Measurements from ENCODE around the gene OSBPL10.

The OSBPL10 gene

GRCh38 chr3:31709526-31709925 lies 271.5 kb downstream of the OSBPL10 start:
- TF ChIP-seq CTCF (IDR thresholded peaks at IDR 0.05; ENCODE audit: low read depth, low read length) (no peak), EZH2phosphoT487 (IDR thresholded peaks at IDR 0.05; ENCODE audit: low read depth) (no peak)
- H3K9me3 ChIP-seq (ENCODE audit: insufficient read depth, low read length), result no peaks in the 10 kb centered on the region
- no peaks in the 10 kb centered on the region for H4K20me1 ChIP-seq (ENCODE audit: insufficient read depth, low read length)
- peaks cover 6% of the 10 kb centered on the region; the same call in 1 of the 2 replicates for H3K4me1 ChIP-seq (ENCODE audit: low read length)
- H3K79me2 ChIP-seq (ENCODE audit: low read length), result no peaks in the 10 kb centered on the region
- no peak overlapping the region for H3K4me2 ChIP-seq (ENCODE audit: low read length)
- peaks cover 9% of the 10 kb centered on the region for H3K36me3 ChIP-seq (replicated peaks; ENCODE audit: low read depth, low read length)
- H3K9ac ChIP-seq (ENCODE audit: low read length), result no peak overlapping the region
- H3K27me3 ChIP-seq (ENCODE audit: low read depth, low read length), result no peaks in the 10 kb centered on the region
- H3K4me3 ChIP-seq (ENCODE audit: low read length), result no peak overlapping the region
- no peak overlapping the region for H2AFZ ChIP-seq (ENCODE audit: low read depth, low read length)
- no peak overlapping the region for H3K27ac ChIP-seq (ENCODE audit: low read length)

- Histone ChIP-seq H3K27ac (ENCODE audit: low read length) (no peak overlapping the region), H3K9me3 (ENCODE audit: insufficient read depth, low read length) (no peaks in the 10 kb centered on the region), H4K20me1 (ENCODE audit: insufficient read depth, low read length) (no peaks in the 10 kb centered on the region), H3K36me3 (replicated peaks; ENCODE audit: low read depth, low read length) (peaks cover 9% of the 10 kb centered on the region), H3K79me2 (ENCODE audit: low read length) (no peaks in the 10 kb centered on the region), H3K9ac (ENCODE audit: low read length) (no peak overlapping the region), H3K4me3 (ENCODE audit: low read length) (no peak overlapping the region), H3K4me2 (ENCODE audit: low read length) (no peak overlapping the region), H3K4me1 (ENCODE audit: low read length) (peaks cover 10% of the 10 kb centered on the region; the same call in 1 of the 2 replicates), H3K27me3 (ENCODE audit: low read depth, low read length) (no peaks in the 10 kb centered on the region), H2AFZ (ENCODE audit: low read depth, low read length) (no peak overlapping the region)
- no peak for TF ChIP-seq EZH2phosphoT487 (IDR thresholded peaks at IDR 0.05; ENCODE audit: low read depth)
- TF ChIP-seq CTCF (IDR thresholded peaks at IDR 0.05; ENCODE audit: low read depth, low read length), result no peak
Observed at GRCh38 chr3:31709005-31709404, 272.1 kb downstream of the OSBPL10 start.

GRCh38 chr3:31707286-31707685 lies 273.8 kb downstream of the OSBPL10 start:
- H3K4me1 ChIP-seq (ENCODE audit: low read length), result peaks cover 10% of the 10 kb centered on the region; the same call in 1 of the 2 replicates

GRCh38 chr3:31705736-31706135 lies 275.3 kb downstream of the OSBPL10 start:
- no peaks in the 10 kb centered on the region for H3K27me3 ChIP-seq (ENCODE audit: low read depth, low read length)
- no peak overlapping the region for H3K9ac ChIP-seq (ENCODE audit: low read length)
- no peak overlapping the region for H3K4me3 ChIP-seq (ENCODE audit: low read length)
- no peak overlapping the region for H2AFZ ChIP-seq (ENCODE audit: low read depth, low read length)
- H3K36me3 ChIP-seq (replicated peaks; ENCODE audit: low read depth, low read length), result peaks cover 13% of the 10 kb centered on the region
- no peak for TF ChIP-seq CTCF (IDR thresholded peaks at IDR 0.05; ENCODE audit: low read depth, low read length)
- TF ChIP-seq EZH2phosphoT487 (IDR thresholded peaks at IDR 0.05; ENCODE audit: low read depth), result no peak
- no peaks in the 10 kb centered on the region for H3K79me2 ChIP-seq (ENCODE audit: low read length)
- H4K20me1 ChIP-seq (ENCODE audit: insufficient read depth, low read length), result no peaks in the 10 kb centered on the region
- H3K4me2 ChIP-seq (ENCODE audit: low read length), result no peak overlapping the region
- no peaks in the 10 kb centered on the region for H3K9me3 ChIP-seq (ENCODE audit: insufficient read depth, low read length)
- no peak overlapping the region for H3K27ac ChIP-seq (ENCODE audit: low read length)
- peaks cover 10% of the 10 kb centered on the region; the same call in 1 of the 2 replicates for H3K4me1 ChIP-seq (ENCODE audit: low read length)

More at GRCh38 chr3:31707286-31707685, 273.8 kb downstream of the OSBPL10 start:
- H3K36me3 ChIP-seq (replicated peaks; ENCODE audit: low read depth, low read length), result peaks cover 7% of the 10 kb centered on the region
- H3K9me3 ChIP-seq (ENCODE audit: insufficient read depth, low read length), result no peaks in the 10 kb centered on the region
- no peak overlapping the region for H3K27ac ChIP-seq (ENCODE audit: low read length)
- H3K79me2 ChIP-seq (ENCODE audit: low read length), result no peaks in the 10 kb centered on the region
- H3K4me3 ChIP-seq (ENCODE audit: low read length), result no peak overlapping the region
- H2AFZ ChIP-seq (ENCODE audit: low read depth, low read length), result no peak overlapping the region
- H3K27me3 ChIP-seq (ENCODE audit: low read depth, low read length), result no peaks in the 10 kb centered on the region
- no peaks in the 10 kb centered on the region for H4K20me1 ChIP-seq (ENCODE audit: insufficient read depth, low read length)
- no peak overlapping the region for H3K4me2 ChIP-seq (ENCODE audit: low read length)
- no peak for TF ChIP-seq CTCF (IDR thresholded peaks at IDR 0.05; ENCODE audit: low read depth, low read length)
- TF ChIP-seq EZH2phosphoT487 (IDR thresholded peaks at IDR 0.05; ENCODE audit: low read depth), result no peak
- no peak overlapping the region for H3K9ac ChIP-seq (ENCODE audit: low read length)
